SH-SY5Y (cell line): ENCODE measurements around the gene TMEM89.

Source experiments
- GATA2 ChIP-seq: IDR thresholded peaks from 2 replicates; pipeline ENCODE4 v1.6.1; 2011; ENCODE audit warnings: mild to moderate bottlenecking, low read depth, low read length
- GATA3 ChIP-seq: IDR thresholded peaks from 2 replicates; pipeline ENCODE4 v1.6.1; 2011; ENCODE audit warnings: low read depth, mild to moderate bottlenecking, low read length, moderate library complexity

- no peak for TF ChIP-seq GATA2
- TF ChIP-seq GATA3: no peak
These were observed 43.4 kb upstream of the TMEM89 start for GRCh38 chr3:48664929-48665328.
